GM23338 (cell line): Measurements from ENCODE around the gene KLHL17. TPM values are rescaled to one million over a fixed set of nuclear protein-coding genes. Genes with fewer than 3 reads are reported as not detected.

Experiments
- ATAC-seq: fragments of 200-7000 bp; cut with Tn5 transposase; 3 replicates; pipeline ENCODE4 v1.9.1; 2020
- DNase-seq: peaks from one replicate; pipeline ENCODE4 v3.0.0-alpha.2; 2015; ENCODE audit warnings: low spot score
- H2AFZ ChIP-seq: fragments of 200-600 bp; sonication (generic); 2 replicates; pipeline ENCODE4 v1.8.0; 2016; ENCODE audit warnings: antibody characterized with exemption, mild to moderate bottlenecking, moderate library complexity
- H3F3A ChIP-seq: fragments of 200-600 bp; sonication (generic); replicated peaks from 2 replicates; pipeline ENCODE4 v1.8.0; 2017; ENCODE audit warnings: antibody characterized with exemption, mixed run types, low read depth
- H3K27ac ChIP-seq: fragments of 200-600 bp; sonication (generic); 2 replicates; pipeline ENCODE4 v1.6.1; 2016; ENCODE audit warnings: low read depth
- H3K27me3 ChIP-seq: fragments of 200-600 bp; sonication (generic); 2 replicates; pipeline ENCODE4 v1.8.0; 2016; ENCODE audit warnings: mild to moderate bottlenecking, mixed run types, moderate library complexity; ENCODE audit not compliant: insufficient read depth
- H3K36me3 ChIP-seq: fragments of 200-600 bp; sonication (generic); 2 replicates; pipeline ENCODE4 v1.8.0; 2016; ENCODE audit warnings: mild to moderate bottlenecking; ENCODE audit not compliant: insufficient read depth
- H3K4me1 ChIP-seq: fragments of 200-600 bp; sonication (generic); 2 replicates; pipeline ENCODE4 v1.8.0; 2016; ENCODE audit warnings: mild to moderate bottlenecking, moderate library complexity; ENCODE audit not compliant: insufficient read depth
- H3K4me2 ChIP-seq: fragments of 200-600 bp; sonication (generic); 2 replicates; pipeline ENCODE4 v1.7.1; 2017; ENCODE audit warnings: mixed run types
- H3K4me3 ChIP-seq: fragments of 200-600 bp; sonication (generic); 2 replicates; pipeline ENCODE4 v1.6.1; 2016; ENCODE audit warnings: mixed run types
- H3K79me2 ChIP-seq: fragments of 200-600 bp; sonication (generic); replicated peaks from 2 replicates; pipeline ENCODE4 v1.8.0; 2017; ENCODE audit warnings: mild to moderate bottlenecking; ENCODE audit not compliant: insufficient read depth
- H3K9me2 ChIP-seq: fragments of 200-600 bp; sonication (generic); 2 replicates; pipeline ENCODE4 v1.8.0; 2017; ENCODE audit not compliant: insufficient read depth
- H4K20me1 ChIP-seq: fragments of 200-600 bp; sonication (generic); replicated peaks from 2 replicates; pipeline ENCODE4 v1.8.0; 2017; ENCODE audit warnings: mild to moderate bottlenecking; ENCODE audit not compliant: insufficient read depth
- H3K27ac Mint-ChIP-seq: 2 replicates; pipeline ENCODE4 v1.8.0; 2020; ENCODE audit warnings: inconsistent platforms, mild to moderate bottlenecking, moderate library complexity, mixed read lengths
- H3K27me3 Mint-ChIP-seq: 3 replicates; pipeline ENCODE4 v1.8.0; 2022; ENCODE audit warnings: low read depth, mild to moderate bottlenecking, moderate library complexity, mixed read lengths, inconsistent platforms; ENCODE audit not compliant: insufficient read depth, poor library complexity
- H3K36me3 Mint-ChIP-seq: 3 replicates; pipeline ENCODE4 v1.8.0; 2021; ENCODE audit warnings: low read depth, mild to moderate bottlenecking, inconsistent platforms, moderate library complexity, mixed read lengths
- H3K4me1 Mint-ChIP-seq: 3 replicates; pipeline ENCODE4 v1.8.0; 2020; ENCODE audit warnings: mild to moderate bottlenecking, inconsistent platforms, mixed read lengths
- H3K4me3 Mint-ChIP-seq: 3 replicates; pipeline ENCODE4 v1.8.0; 2021; ENCODE audit warnings: moderate library complexity, mild to moderate bottlenecking, inconsistent platforms, mixed read lengths
- H3K9me3 Mint-ChIP-seq: 3 replicates; pipeline ENCODE4 v1.8.0; 2020; ENCODE audit warnings: moderate library complexity, mild to moderate bottlenecking, inconsistent platforms, mixed read lengths
- CREB1 ChIP-seq: fragments of 250-450 bp; sonication (Bioruptor Pico); IDR thresholded peaks from 2 replicates; pipeline ENCODE4 v1.5.0; 2020; ENCODE audit warnings: low read depth, mild to moderate bottlenecking, moderate library complexity
- CTCF ChIP-seq, 2 experiments: fragments of 200-600 bp in 1 of 2; sonication (generic) in 1 of 2; conservative IDR thresholded peaks; 2 replicates each; pipeline versions ENCODE4 v1.5.1 to v1.6.1; 2016 to 2017; ENCODE audit warnings: antibody characterized with exemption in 2 of 2, low read depth in 2 of 2, mild to moderate bottlenecking in 2 of 2, moderate library complexity in 1 of 2
- EZH2 ChIP-seq: fragments of 200-600 bp; sonication (generic); IDR thresholded peaks from one replicate; pipeline ENCODE4 v1.8.0; 2017; ENCODE audit warnings: antibody characterized with exemption, mild to moderate bottlenecking, low read depth; ENCODE audit not compliant: unreplicated experiment
- EZH2phosphoT487 ChIP-seq: fragments of 200-600 bp; sonication (generic); IDR thresholded peaks from one replicate; pipeline ENCODE4 v1.8.1; 2018; ENCODE audit warnings: antibody characterized with exemption; ENCODE audit not compliant: unreplicated experiment
- JUNB ChIP-seq: IDR thresholded peaks from one replicate; pipeline ENCODE4 v1.6.1; 2016; ENCODE audit warnings: antibody characterized with exemption; ENCODE audit not compliant: unreplicated experiment
- NANOG ChIP-seq: IDR thresholded peaks from 2 replicates; pipeline ENCODE4 v1.6.1; 2016; ENCODE audit warnings: antibody characterized with exemption, borderline replicate concordance
- POLR2AphosphoS5 ChIP-seq: IDR thresholded peaks from 2 replicates; pipeline ENCODE4 v1.6.1; 2016; ENCODE audit warnings: antibody characterized with exemption, low read depth
- REST ChIP-seq: IDR thresholded peaks from one replicate; pipeline ENCODE4 v1.6.1; 2018; ENCODE audit warnings: antibody characterized with exemption; ENCODE audit not compliant: unreplicated experiment
- STAT1 ChIP-seq: IDR thresholded peaks from one replicate; pipeline ENCODE4 v1.6.1; 2016; ENCODE audit warnings: antibody characterized with exemption; ENCODE audit not compliant: unreplicated experiment
- ZNF114 ChIP-seq: fragments of 250-450 bp; sonication (Bioruptor Pico); IDR thresholded peaks from 2 replicates; pipeline ENCODE4 v1.5.0; 2020; ENCODE audit warnings: mild to moderate bottlenecking, moderate library complexity
- ZNF331 ChIP-seq: fragments of 250-450 bp; sonication (Bioruptor Pico); IDR thresholded peaks from 2 replicates; pipeline ENCODE4 v1.5.0; 2020; ENCODE audit warnings: low read depth, mild to moderate bottlenecking, moderate library complexity
- polyA plus RNA-seq: library from polyadenylated mRNA; unstranded; fragments of >200 nt; fragmentation: Nextera tagmentation; extraction: Ambion mirVana; gene quantifications from 2 replicates; pipeline ENCODE4 v1.2.1, GENCODE V29; 2016
- total RNA-seq: library from RNA; depleted of rRNA; stranded (reverse); fragments of >200 nt; shearing (Covaris generic); gene quantifications from 2 replicates; pipeline ENCODE4 v1.2.3, GENCODE V29; 2014
- TF ChIP-seq, protein P1 (sequence below): IDR thresholded peaks from 2 replicates; pipeline ENCODE4 v1.6.1; 2016; ENCODE audit warnings: antibody characterized with exemption

The KLHL17 gene
- total and polyA plus RNA-seq, 2 experiments from 2014 or later: 16.5 to 37.1 TPM

DNA sequence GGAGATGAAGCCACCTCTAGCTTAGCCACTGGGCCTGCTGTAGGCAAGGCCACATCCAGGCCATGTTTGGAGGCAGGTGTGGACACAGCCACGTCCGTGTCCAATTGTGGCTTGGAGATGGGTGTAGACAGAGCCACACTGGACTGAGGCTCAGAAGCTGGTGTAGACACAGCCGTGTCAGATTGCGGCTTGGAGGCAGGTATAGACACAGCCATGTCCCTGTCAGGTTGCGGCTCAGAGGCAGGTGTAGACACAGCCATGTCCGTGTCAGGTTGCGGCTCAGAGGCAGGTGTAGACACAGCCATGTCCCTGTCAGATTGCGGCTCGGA, 19.3 kb downstream of the KLHL17 start (continued):
- TF ChIP-seq, protein P1, sequence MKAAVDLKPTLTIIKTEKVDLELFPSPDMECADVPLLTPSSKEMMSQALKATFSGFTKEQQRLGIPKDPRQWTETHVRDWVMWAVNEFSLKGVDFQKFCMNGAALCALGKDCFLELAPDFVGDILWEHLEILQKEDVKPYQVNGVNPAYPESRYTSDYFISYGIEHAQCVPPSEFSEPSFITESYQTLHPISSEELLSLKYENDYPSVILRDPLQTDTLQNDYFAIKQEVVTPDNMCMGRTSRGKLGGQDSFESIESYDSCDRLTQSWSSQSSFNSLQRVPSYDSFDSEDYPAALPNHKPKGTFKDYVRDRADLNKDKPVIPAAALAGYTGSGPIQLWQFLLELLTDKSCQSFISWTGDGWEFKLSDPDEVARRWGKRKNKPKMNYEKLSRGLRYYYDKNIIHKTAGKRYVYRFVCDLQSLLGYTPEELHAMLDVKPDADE: no peak
- TF ChIP-seq EZH2phosphoT487 (no peak), POLR2AphosphoS5 (no peak), STAT1 (no peak), ZNF331 (CRISPR knock-in tag) (no peak)

DNA sequence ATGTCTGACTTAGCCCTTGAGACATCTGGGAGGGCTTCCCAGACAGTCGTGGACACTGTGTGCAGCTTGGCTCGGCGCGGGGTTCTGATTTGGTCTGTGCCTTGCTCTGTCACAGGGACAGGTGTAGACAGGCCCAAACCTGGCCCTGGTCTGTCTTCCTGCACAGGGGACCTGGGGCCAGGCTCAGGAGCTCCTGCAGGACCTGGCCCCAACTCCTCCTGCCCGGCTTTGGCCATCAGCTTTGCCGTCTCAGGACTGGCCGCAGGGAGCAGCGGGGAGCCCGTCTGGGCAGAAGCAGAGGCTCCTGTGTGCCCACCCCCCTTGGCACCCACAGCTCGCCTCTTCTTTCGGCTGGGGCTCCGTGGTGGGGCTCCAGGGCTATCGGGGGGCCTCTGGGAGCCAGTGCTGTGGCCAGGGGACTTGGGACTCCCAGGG, 19.8 kb downstream of the KLHL17 start:
- H3K4me3 ChIP-seq: no peak overlapping the region
- ATAC-seq: no peak
- peaks cover 15% of the 10 kb centered on the region for H3K27me3 ChIP-seq
- H3K36me3 ChIP-seq: no peaks in the 10 kb centered on the region
- peaks cover 5% of the 10 kb centered on the region for H3K36me3 Mint-ChIP-seq
- H3K27ac ChIP-seq: no peak overlapping the region
- no peaks in the 10 kb centered on the region for H3F3A ChIP-seq
- DNase-seq: no peak
- H3K79me2 ChIP-seq: no peaks in the 10 kb centered on the region
- no peaks in the 10 kb centered on the region for H4K20me1 ChIP-seq
- H3K4me2 ChIP-seq: no peak overlapping the region
- H3K27ac Mint-ChIP-seq: no peak overlapping the region
- H2AFZ ChIP-seq: no peak overlapping the region
- no peaks in the 10 kb centered on the region; the same call in 1 of the 2 replicates for H3K4me1 ChIP-seq
- H3K9me2 ChIP-seq: no peaks in the 10 kb centered on the region
- no peak overlapping the region for H3K4me3 Mint-ChIP-seq
- H3K4me1 Mint-ChIP-seq: peaks cover 4% of the 10 kb centered on the region
- H3K9me3 Mint-ChIP-seq: peaks cover 5% of the 10 kb centered on the region
- peaks cover 36% of the 10 kb centered on the region for H3K27me3 Mint-ChIP-seq
- TF ChIP-seq REST: no peak
- TF ChIP-seq, protein P1: no peak
- TF ChIP-seq JUNB: no peak
- TF ChIP-seq ZNF114 (CRISPR knock-in tag): no peak
- TF ChIP-seq EZH2phosphoT487: no peak
- no peak for TF ChIP-seq CREB1 (CRISPR knock-in tag)
- no peak for TF ChIP-seq POLR2AphosphoS5
- no peak for TF ChIP-seq ZNF331 (CRISPR knock-in tag)
- no peak for TF ChIP-seq NANOG
- no peak for TF ChIP-seq EZH2
- no peak for TF ChIP-seq CTCF (conservative IDR thresholded peaks at IDR 0.05; ENCODE audit: low read depth in 2 of 2)
- no peak for TF ChIP-seq STAT1
